DOHH2 (cell line): Measurements from ENCODE around the gene PEX14.

Source experiments
- H3F3A ChIP-seq: fragments of 200-600 bp; sonication (generic), shearing (Covaris generic); 2 replicates; pipeline ENCODE4 v1.6.0; 2016; ENCODE audit warnings: antibody characterized with exemption, mild to moderate bottlenecking; ENCODE audit not compliant: control insufficient read depth, insufficient read depth
- H3K27ac ChIP-seq: fragments of 200-600 bp; sonication (generic); 2 replicates; pipeline ENCODE4 v1.5.1; 2014; ENCODE audit warnings: low read depth, mild to moderate bottlenecking, low read length, moderate library complexity
- H3K27me3 ChIP-seq: fragments of 200-600 bp; sonication (generic); 2 replicates; pipeline ENCODE4 v1.6.1; 2014; ENCODE audit warnings: mild to moderate bottlenecking, low read length, mixed read lengths; ENCODE audit not compliant: control insufficient read depth
- H3K36me3 ChIP-seq: fragments of 200-600 bp; sonication (generic); 2 replicates; pipeline ENCODE4 v1.6.1; 2014; ENCODE audit warnings: mild to moderate bottlenecking, low read length, moderate library complexity, mixed read lengths; ENCODE audit not compliant: control insufficient read depth
- H3K4me1 ChIP-seq: fragments of 200-600 bp; sonication (generic); 2 replicates; pipeline ENCODE4 v1.6.1; 2014; ENCODE audit warnings: mild to moderate bottlenecking, low read length, mixed read lengths; ENCODE audit not compliant: control insufficient read depth
- H3K4me2 ChIP-seq: fragments of 200-600 bp; sonication (generic); 2 replicates; pipeline ENCODE4 v1.6.0; 2014; ENCODE audit warnings: mild to moderate bottlenecking, low read length, moderate library complexity
- H3K4me3 ChIP-seq: fragments of 200-600 bp; sonication (generic); 2 replicates; pipeline ENCODE4 v1.5.1; 2014; ENCODE audit warnings: mild to moderate bottlenecking, low read length, mixed read lengths
- H3K79me2 ChIP-seq: fragments of 200-600 bp; sonication (generic); 2 replicates; pipeline ENCODE4 v1.6.1; 2014; ENCODE audit warnings: mild to moderate bottlenecking, low read length, mixed read lengths; ENCODE audit not compliant: control insufficient read depth
- H3K9me2 ChIP-seq: fragments of 200-600 bp; sonication (generic); replicated peaks from 2 replicates; pipeline ENCODE4 v1.6.1; 2014; ENCODE audit warnings: mild to moderate bottlenecking, low read length, mixed read lengths; ENCODE audit not compliant: control insufficient read depth
- H3K9me3 ChIP-seq: fragments of 200-600 bp; sonication (generic); 2 replicates; pipeline ENCODE4 v1.6.1; 2014; ENCODE audit warnings: antibody characterized with exemption, low read length, mixed read lengths; ENCODE audit not compliant: control insufficient read depth, insufficient read depth
- H4K20me1 ChIP-seq: fragments of 200-600 bp; sonication (generic); 2 replicates; pipeline ENCODE4 v1.6.0; 2014; ENCODE audit warnings: low read depth, mild to moderate bottlenecking, antibody characterized with exemption, low read length, moderate library complexity; ENCODE audit not compliant: control insufficient read depth, insufficient read depth
- CTCF ChIP-seq: fragments of 200-600 bp; sonication (generic); IDR thresholded peaks from one replicate; pipeline ENCODE4 v1.5.1; 2014; ENCODE audit warnings: antibody characterized with exemption, mild to moderate bottlenecking, low read depth, low read length; ENCODE audit not compliant: poor library complexity, severe bottlenecking
- EZH2phosphoT487 ChIP-seq: fragments of 200-600 bp; sonication (generic); IDR thresholded peaks from 2 replicates; pipeline ENCODE4 v1.6.1; 2017; ENCODE audit warnings: borderline replicate concordance, mild to moderate bottlenecking, antibody characterized with exemption, low read length, moderate library complexity, mixed read lengths

Gene PEX14

GRCh38 chr1:10585242-10585641 is 110.5 kb downstream of the PEX14 start:
- Histone ChIP-seq H4K20me1 (no peaks in the 10 kb centered on the region), H3K9me3 (no peaks in the 10 kb centered on the region), H3K27me3 (no peaks in the 10 kb centered on the region), H3K4me1 (no peaks in the 10 kb centered on the region), H3K9me2 (no peaks in the 10 kb centered on the region), H3K4me2 (no peak overlapping the region), H3K36me3 (no peaks in the 10 kb centered on the region), H3K4me3 (no peak overlapping the region), H3K79me2 (no peaks in the 10 kb centered on the region), H3K27ac (no peak overlapping the region), H3F3A (no peaks in the 10 kb centered on the region)
- no peak for TF ChIP-seq EZH2phosphoT487
- TF ChIP-seq CTCF, result no peak

- H4K20me1 ChIP-seq, result no peaks in the 10 kb centered on the region
- H3K79me2 ChIP-seq, result no peaks in the 10 kb centered on the region
- no peak overlapping the region for H3K4me3 ChIP-seq
- no peaks in the 10 kb centered on the region for H3K36me3 ChIP-seq
- H3K4me2 ChIP-seq, result no peak overlapping the region
- H3K27me3 ChIP-seq, result no peaks in the 10 kb centered on the region
- no peaks in the 10 kb centered on the region for H3K4me1 ChIP-seq
- TF ChIP-seq EZH2phosphoT487 (no peak), CTCF (no peak)
- H3F3A ChIP-seq, result no peaks in the 10 kb centered on the region
- H3K27ac ChIP-seq, result no peak overlapping the region
- H3K9me3 ChIP-seq, result no peaks in the 10 kb centered on the region
- H3K9me2 ChIP-seq, result no peaks in the 10 kb centered on the region
Measured at GRCh38 chr1:10586125-10586524, 111.4 kb downstream of the PEX14 start.

DNA sequence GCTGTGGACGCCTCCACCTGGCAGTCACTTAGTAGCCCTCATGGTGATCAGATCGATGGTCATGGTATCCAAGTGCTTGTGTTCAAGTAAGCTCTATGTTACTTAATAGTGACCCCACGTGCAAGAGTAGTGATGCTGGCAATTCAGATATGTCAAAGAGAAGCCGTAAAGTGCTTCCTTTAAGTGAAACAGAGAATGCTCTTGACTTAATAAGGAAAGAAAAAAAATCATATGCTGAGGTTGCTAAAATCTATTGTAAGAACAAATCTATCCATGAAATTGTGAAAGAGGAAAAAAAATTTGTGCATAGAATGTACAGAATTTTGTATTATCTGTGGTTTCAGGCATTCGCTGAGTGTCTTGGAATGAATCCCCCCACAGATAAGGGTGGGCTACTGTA is 113.9 kb downstream of the PEX14 start:
- Histone ChIP-seq H3K4me3 (no peak overlapping the region), H3K9me2 (no peaks in the 10 kb centered on the region), H3K4me1 (no peaks in the 10 kb centered on the region), H3K79me2 (no peaks in the 10 kb centered on the region), H3K36me3 (no peaks in the 10 kb centered on the region), H3K27me3 (no peaks in the 10 kb centered on the region), H3K4me2 (no peak overlapping the region), H3K27ac (no peak overlapping the region), H3K9me3 (no peaks in the 10 kb centered on the region), H4K20me1 (no peaks in the 10 kb centered on the region), H3F3A (no peaks in the 10 kb centered on the region)
- TF ChIP-seq EZH2phosphoT487 (no peak), CTCF (no peak)

- TF ChIP-seq EZH2phosphoT487, result no peak
- TF ChIP-seq CTCF, result no peak
- Histone ChIP-seq H3K4me3 (no peak overlapping the region), H3K4me1 (no peaks in the 10 kb centered on the region), H3K4me2 (no peak overlapping the region), H3K9me3 (no peaks in the 10 kb centered on the region), H3F3A (no peaks in the 10 kb centered on the region), H3K27me3 (no peaks in the 10 kb centered on the region), H3K9me2 (no peaks in the 10 kb centered on the region), H3K79me2 (no peaks in the 10 kb centered on the region), H3K36me3 (no peaks in the 10 kb centered on the region), H3K27ac (no peak overlapping the region), H4K20me1 (no peaks in the 10 kb centered on the region)
Measured at GRCh38 chr1:10589074-10589473, 114.3 kb downstream of the PEX14 start.
